Stimulated activated naive CD4-positive, alpha-beta T cell treated with Interleukin-2 at 50 U/mL for 16 hours (primary cell): ENCODE results near the gene NFIA.
"Not testable (repeated sequence)": the region's sequence is repeated elsewhere in the genome, so short reads cannot be mapped to it uniquely, and the experiment has no call there.

ENCODE experiments used
- DNase-seq: peaks from one replicate; lab custom pipeline; 2025; lab: John Stamatoyannopoulos, UW

Gene NFIA

GRCh38 chr1:61058483-61059245 lies 23.7 kb upstream of the NFIA start:
- DNase-seq: no peak

DNA sequence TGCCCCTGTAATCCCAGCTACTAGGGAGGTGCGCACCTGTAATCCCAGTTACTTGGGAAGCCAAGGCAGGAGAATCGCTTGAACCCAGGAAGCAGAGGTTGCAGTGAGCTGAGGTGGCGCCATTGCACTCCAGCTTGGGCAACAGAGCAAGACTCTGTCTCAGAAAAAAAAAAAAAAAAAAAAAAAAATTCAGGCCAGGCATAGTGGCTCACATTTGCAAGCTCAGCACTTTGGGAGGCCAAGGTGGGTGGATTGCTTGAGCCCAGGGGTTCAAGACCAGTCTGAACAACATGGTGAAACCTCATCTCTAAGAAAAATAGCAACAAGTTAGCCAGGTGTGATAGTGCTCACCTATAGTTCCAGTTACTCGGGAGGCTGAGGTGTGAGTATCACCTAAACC lies 20.8 kb upstream of the NFIA start:
- DNase-seq: not testable (repeated sequence)

GRCh38 chr1:61064673-61065072 lies 17.7 kb upstream of the NFIA start:
- no peak for DNase-seq

DNA sequence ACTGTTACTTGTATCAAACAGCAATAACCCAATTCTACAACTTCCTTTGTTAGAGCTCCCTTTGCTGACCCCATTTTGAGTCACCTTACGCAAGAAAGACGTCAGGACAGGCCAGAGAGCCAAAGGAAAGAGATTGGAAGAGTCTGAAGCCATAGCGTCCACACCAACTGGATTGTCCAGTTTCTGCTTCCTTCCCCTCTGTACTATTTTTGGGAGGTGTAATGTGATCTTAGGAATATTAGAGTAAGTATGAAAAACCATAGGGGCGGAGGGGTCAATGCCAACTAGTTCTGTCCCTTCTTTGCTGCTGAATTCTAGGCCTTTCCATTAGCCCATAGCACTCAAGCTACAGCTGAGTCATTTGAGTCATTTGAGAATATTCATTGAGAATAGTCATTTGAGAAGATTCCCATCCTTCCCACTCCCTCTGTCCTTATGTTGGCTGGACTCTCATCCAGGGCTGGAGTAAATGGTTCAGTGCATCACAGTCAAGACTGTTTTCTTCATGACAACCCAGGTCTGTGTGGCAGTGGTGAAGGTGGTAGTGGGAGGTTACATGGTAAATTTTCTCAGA lies 14.8 kb upstream of the NFIA start:
- no peak for DNase-seq

DNA sequence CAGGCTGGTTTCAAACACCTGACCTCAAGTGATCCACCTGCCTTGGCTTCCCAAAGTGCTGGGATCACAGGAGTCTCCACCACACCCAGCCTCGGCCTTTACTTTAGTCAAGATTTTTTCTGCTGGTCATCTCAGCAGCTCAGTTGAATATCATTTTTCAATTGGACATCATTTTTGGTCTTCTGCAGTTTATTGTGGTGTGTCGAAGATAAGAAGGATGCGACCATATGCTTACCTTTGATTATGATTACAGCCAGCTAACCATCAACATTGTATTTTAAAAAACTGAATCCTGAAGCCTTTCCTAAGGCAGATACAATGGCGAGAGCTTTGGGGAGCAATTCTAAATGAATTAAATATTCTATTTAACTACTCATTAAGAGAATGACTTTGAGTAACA lies 12.3 kb upstream of the NFIA start:
- DNase-seq: no peak

GRCh38 chr1:61071205-61072130 lies 10.9 kb upstream of the NFIA start:
- DNase-seq: no peak

GRCh38 chr1:61073871-61074270 lies 8.5 kb upstream of the NFIA start:
- DNase-seq: no peak

- not testable (repeated sequence) for DNase-seq
Observed at GRCh38 chr1:61075833-61076232, 6.5 kb upstream of the NFIA start.

DNA sequence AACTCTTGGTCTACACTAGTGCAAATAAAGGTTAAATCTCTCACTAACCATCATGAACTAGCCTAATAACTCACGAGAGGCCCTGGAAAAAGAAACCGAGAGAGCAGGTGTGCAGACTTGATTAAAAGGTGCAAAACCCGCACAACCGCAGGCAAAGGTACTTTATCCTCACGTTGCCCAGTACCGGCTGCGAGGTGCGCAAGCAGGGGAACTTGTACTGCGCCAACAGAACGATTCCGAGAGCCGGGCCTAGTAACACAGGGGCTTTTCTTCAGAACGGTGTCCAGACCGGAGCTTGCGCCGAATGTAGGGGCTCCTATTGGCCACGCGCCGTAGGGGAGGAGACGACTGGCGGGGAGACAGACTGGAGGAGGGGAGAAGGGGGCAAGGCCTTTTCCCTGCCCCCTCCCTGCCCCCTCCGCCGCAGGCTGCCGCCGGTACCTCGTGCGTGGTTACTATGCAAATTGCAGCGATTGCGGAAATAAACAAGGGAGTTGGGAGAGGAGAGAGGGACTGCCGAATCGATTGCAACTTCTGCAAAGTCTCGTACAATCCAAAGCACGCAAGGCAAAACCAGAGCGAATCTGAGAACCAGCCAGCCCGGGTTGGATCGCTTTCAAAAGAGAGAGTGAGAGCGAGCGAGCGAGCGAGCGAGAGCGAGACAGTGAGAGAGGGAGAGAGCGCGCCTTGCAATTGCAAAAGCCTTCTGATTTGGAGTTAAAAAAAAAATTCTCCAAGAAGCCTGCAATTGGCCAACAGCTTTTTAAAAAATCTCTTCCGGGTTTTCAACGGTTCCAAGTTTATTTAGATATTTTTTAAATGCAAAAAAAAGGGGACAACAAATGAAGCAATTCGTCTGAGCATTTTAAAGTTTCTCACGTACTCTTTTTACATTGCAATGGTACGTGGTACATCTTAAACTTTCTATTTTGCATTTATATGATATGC lies 5.4 kb upstream of the NFIA start:
- DNase-seq: peak; percentile 73

DNA sequence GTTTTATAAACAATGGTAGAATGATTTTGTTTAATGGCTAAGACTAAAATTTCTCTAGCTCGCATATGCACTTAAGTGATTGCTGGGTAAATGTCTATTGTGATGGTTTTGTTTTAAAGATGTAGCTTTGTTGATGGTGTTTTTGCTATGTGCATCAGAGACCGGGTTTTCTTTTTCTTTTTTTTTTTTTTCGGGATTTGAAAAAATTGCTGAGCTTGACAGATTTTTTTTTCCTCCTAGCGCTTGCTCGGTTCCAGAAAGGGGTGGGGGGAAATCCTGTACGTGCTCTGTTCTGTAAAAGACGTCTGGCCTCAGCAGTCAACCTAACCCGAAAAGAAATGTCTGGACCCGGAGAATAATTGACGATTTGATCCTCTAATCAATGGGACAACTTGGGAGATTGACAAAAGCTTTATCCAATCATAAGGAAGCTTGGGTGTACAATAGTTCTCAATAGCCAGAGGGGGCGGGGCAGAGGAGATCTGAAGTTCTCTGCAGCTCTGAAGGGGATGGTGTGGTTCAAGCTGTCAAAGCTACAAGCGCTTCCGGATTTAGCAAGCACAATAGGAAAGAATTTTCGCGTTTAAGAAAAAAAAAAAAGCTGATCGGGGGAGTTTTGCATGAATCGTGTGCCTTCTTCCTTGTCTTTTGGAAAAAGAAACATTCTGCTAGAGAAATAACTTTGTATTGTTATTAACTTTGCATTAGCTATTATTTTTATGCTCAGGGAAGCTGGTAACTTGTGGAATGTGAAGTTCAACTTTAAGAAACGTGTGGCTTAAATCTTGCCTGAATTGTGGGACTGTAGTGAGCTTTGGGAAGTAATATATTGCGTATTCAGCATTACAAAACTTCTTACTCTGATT lies 4.5 kb upstream of the NFIA start:
- DNase-seq: peak; percentile 88

DNA sequence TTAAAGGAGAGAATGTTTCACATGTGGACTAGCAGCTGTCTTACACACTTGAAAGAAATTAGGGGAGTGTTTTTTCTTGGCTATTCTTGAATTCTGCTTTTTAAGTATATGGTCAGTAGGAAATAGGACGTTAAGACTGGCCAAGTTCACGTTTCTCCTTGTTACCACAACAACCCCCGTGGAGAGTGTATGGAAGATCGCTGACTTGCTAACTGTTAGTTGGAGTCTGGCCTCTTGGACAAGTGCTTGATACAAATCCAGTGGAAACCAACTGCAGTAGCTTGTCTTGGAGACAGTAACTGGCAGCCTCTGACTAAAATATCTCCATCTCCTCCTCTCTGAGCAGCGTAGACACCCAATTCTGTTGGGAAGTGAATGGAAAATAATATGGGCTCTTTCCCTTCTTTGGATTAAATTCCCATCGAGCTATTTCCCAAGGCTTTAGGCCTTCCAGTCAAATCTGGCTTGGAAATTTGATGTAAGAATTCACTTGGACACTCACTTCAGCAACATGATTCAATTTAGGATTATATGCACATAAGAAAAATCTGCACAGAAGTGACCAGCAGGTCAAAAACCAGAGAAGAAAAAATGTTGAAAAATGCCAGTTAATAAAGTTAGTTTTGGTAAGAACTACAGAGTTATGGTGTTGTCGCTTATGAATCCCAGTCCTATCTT lies 3.6 kb upstream of the NFIA start:
- no peak for DNase-seq

GRCh38 chr1:61079296-61079897 lies 3.0 kb upstream of the NFIA start:
- no peak for DNase-seq

- no peak for DNase-seq
Observed at GRCh38 chr1:61079898-61080336, 2.4 kb upstream of the NFIA start.

GRCh38 chr1:61080413-61081143 lies 1.8 kb upstream of the NFIA start:
- DNase-seq: no peak

DNA sequence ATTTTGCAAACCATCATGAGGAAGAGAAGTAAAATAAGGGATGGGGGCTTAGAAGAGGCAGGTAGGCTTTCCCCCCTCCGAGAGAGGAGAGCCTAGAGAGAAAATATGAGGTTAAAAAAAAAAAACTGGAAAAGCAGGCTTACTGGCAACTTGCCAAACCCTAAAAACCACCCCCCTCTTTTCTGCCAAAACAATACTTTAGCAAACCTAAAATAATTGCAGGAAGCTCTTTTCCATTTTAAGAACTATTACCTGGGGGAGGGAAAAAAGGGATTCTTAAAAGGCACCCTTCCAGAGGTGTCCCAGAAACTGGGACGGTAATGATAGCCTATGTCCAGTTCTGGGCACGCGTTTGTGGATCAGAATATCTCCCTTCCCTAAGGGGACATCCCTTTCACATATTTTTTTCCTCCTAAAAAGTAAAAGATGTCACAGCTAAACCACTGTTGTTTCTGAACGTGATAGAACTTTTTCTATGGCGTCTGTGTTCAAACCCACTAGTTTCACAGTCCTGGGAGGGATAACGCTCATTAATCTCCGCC lies 1.1 kb upstream of the NFIA start:
- DNase-seq: no peak

- DNase-seq: peak; percentile 64
Observed at GRCh38 chr1:61081686-61082310, 563 bp upstream of the NFIA start.

- no peak for DNase-seq
Observed at GRCh38 chr1:61083013-61083806, 849 bp downstream of the NFIA start.
